Stimulated activated CD4-positive, alpha-beta T cell treated with anti-CD3 and anti-CD28 coated beads, TNF-alpha, amount 100 ng/mL, for 1 hour (primary cell): Measurements from ENCODE around the gene AOPEP.
"Not testable (repeated sequence)": the region's sequence is repeated elsewhere in the genome, so short reads cannot be mapped to it uniquely, and the experiment has no call there.

Experiments
- DNase-seq, 3 donors: peaks; one replicate each; pipeline ENCODE4 v3.0.0-alpha.2; 2020; ENCODE audit warnings: low read depth in 3 of 3, low spot score in 1 of 3

AOPEP gene

DNA sequence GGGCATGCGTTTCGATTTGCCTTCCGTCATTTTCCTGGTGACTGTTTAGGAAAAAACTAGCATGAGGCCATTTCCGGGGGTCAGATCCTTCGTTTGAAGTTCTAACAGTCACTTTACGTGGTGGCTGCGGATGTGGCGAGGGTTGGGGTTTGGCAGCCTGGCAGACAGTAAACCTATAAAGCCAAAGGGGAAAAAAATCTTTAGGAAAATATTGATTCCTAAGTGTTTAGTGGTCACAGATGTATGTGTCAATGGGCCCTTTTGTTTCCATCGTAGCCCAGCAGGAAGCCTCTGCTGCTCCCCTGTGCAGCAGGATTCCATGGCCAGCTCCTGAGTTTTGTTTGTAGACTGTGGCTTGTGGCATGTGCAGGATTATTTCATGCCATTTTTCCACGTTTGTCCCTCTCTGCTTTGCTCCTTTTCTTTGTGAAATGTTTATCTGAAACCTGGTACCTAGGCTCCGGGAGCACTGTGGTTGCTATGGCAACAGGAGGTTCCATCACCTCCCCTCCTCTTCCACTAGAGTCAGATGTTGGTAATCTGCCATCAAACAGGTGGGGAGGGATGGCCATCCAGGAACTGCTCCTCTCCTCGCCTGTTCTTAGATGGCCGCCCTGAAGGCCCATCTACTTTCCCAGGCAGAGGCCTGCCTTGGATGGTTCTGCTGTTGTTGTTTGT is 202.3 kb downstream of the AOPEP start:
- no peak for DNase-seq

DNA sequence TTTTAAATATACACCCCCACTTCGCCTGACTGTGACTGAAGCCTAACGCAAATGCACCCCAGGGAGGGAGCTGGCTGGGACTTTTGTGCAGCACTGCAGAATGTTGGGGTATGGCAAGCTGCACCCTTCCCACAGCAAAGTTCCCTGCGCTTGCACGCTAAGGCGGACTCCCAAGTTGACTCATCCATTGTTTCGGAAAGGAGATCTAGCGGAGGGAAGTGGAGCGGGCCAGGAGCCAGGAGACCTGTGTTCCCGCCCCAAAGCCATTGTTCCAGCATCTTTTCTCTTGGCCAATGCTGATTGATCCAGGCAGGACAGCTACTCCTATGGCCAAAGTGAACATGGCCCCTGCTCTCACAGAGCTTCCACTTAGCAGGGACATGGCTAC is 202.9 kb downstream of the AOPEP start:
- no peak for DNase-seq

DNA sequence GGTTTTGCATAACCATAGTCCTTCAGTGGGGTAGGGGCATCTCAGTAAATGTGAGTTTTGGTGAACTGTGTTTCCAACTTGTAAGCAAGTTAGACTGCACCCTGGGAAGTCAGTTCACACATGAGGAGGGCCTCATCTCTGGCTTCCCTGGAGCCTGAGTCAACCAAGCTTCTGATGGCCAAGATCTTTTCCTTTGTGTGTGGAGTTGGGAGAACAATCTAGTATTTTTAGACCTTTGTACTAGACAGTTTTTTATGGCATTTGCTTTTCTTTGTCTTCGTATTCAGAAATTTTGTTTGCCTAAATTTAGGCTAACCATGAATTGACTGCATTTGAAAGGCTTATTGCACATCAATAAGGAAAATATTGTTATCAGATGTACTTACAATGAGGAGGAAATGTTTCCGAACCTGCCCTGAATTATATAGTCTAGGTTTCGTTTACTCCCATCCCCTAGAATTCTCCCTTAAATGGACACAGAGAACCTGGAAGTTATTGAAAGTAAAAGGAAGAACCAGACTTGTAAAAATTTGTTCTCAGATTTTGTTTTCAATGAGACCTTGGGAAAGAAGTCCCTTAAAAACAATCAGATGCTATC is 204.6 kb downstream of the AOPEP start:
- no peak for DNase-seq

DNA sequence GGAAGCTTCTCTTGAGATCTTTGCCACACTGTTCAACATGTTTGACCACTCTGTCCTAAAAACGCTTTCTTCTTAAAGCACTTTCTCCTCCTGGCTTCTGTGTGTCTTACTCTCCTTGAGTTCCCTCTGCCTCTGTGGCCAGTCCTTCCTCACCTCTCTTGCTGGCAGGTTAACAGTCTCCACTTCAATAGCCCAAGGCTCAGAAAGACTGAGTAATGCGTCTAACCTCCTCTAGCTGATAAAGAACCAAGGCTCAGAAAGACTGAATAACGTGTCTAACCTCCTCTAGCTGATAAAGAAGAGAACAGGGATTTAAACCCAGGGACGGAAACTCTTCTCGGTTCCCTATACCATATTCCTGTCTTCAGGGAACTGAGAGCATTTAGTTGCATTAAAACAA is 205.2 kb downstream of the AOPEP start:
- DNase-seq, result no peak

DNA sequence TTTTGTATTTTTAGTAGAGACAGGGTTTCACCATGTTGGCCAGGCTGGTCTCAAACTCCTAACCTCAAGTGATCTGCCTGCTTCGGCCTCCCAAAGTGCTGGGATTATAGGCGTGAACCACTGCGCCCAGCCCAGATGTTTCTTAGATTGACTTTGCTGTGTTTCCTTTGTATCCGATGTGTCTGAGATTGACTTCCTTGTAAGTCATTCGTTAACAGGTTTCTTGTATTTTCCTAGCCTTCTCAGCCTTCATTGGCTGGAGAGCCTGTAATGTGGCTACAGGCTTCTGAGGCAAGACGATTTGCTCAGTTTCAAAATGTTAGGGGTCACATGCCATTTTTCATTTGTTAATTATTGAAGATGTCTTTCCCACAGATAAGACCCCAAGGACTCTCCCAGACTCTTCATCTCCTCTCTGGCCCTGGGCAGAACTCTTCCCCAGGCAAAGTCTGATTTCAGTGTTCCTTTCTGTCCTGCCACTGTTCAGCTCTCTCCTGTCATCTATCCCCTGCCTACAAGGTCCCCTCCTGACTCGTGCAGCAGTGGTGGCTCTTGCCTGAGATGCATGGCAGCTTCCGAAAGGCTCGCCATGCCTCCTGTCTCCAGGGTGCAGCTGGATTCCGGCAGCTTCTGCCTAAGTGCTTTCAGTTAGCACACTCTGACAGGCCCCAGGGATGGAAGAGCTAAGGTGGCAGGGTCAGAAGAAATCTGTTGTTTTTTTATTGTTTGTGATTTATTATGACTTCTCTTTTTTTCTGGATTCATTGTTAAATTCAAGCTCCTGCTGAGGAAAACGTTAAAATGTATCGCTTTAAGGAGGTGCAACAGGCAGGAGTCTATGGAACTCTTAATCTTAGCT is 206.4 kb downstream of the AOPEP start:
- no peak for DNase-seq

DNA sequence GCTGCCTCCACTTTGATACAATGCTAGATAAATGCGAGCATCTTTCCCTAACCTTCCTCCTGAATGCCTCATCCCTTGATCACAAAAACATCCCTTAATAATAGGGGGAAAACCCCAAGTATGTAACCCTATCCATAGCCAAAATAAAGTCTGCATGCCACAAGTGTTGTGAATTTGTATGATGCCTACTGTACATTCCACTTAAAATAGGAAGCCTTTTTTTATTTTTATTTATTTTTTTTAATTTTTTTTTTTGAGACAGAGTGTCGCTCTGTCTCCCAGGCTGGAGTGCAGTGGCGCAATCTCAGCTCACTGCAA is 207.0 kb downstream of the AOPEP start:
- DNase-seq, result no peak

DNA sequence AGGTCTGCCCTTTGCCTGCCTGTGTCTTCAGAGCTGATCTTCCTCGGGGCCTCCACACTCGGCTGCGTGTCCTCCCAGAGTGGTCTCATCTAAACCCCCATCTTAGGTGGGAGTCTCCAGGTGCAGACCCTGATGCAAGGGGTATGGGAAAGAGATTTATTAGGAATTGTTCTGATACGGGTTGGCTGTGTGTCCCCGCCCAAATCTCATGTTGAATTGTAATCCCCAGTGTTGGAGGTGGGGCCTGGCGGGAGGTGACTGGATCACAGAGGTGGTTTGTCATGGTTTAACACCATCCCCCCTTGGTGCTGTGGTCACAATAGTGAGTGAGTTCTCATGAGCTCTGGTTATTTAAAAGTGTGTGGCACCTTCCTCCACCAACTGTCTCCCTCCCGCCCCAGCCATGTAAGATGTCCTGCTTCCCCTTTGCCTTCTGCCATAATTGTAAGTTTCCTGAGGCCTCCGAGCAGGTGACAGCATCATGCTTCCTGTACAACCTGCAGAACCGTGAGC is 208.4 kb downstream of the AOPEP start:
- DNase-seq, result no peak

DNA sequence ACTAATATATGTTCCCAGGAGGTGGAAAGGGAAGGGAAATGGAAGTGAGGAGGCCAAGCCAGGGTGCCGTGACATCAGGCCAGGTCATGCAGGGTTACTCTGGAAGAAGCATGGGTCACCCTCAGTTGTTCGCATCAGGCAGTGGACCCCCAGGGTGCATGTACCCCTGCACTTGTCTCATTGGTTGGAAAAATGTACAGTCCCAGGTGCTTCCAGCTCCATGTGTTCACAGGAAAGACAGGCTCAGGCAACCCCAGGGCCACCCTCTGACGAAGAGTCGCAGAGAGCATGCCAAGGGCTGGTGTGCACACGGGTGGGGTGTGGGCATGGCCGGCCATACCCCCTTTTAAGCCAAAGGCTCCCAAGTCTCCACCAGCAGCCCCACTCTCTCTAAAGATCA is 208.9 kb downstream of the AOPEP start:
- no peak for DNase-seq

DNA sequence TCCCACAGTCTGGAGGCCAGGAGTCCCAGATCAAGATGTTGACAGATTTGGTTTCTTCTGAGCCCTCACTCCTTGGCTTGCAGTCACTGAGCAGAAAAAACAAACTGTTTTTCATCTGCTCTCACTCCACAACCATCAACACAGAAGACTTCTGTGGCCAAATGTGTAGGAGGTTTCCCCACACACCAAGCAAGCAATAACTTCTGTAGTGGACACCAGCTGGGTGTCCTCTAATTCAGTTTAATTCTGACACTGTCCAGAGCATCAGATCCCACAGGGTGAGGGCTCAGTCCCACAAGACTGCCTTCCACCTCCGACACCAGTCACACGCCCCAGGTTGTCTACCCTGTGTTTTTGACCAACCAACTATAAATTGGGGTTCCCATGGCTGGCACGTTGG is 209.9 kb downstream of the AOPEP start:
- no peak for DNase-seq

DNA sequence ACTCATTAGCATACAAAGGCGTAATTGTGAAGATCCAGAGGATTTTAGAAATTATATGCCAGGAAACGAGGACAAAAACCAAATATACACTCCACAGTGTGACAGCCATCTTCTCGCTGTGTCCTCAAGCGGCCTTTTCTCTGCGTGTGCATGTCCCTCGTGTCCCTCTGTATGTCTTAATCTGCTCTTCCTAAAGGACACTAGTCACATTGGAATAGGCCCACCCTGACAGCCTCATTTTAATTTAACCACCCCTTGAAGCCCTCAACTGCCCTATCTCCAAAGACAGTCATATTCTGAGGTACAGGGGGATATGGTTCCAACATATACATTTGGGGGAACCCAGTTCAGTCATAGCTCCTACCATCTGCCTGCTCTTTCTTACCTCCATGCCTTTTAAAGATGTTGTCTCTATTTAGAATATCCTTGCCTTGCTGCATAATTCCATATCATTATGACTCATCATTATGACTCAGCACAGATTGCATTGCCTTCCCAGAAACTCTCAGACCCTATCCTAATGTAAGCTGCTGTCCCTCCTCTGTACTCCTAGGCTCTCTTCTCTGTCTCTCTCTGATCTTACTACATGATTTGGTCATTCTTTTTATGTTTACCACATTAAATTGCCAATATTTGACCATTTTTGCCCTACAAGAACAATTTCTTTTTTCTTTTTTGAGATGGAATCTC is 210.9 kb downstream of the AOPEP start:
- DNase-seq, result no peak

DNA sequence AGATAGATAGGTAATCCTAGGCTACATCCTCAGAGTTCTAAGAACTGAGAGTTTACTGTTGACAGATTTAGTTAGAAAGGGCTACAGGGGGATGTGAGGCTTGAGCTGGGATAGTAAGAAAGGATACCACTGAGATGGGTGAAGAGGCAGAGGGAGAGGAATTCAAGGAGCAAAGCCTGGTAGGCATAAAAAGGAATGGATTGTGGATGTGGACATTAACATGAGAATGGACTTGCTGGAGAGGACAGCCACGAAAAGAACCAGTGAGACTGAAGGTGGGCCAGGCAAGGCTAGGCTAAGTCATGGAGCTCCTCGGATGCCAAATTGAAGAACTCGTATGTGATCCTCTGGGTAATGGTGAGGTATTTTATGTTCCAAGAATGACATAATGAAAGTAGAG is 211.9 kb downstream of the AOPEP start:
- no peak for DNase-seq

DNA sequence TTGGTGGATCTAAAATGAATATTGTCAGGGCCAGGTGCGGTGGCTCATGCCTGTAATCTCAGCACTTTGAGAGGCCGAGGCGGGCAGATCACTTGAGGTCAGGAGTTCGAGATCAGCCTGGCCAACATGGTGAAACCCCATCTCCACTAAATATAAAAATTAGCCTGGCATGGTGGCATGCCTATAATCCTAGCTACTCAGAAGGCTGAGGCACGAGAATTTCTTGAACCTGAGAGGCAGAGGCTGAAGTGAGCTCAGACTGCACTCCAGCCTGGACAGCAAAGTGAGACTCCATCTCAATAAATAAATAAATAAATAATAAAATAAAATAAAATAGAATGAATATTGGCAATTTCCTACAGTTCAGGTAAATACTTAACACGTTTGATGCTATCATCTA is 213.8 kb downstream of the AOPEP start:
- not testable (repeated sequence) for DNase-seq

DNA sequence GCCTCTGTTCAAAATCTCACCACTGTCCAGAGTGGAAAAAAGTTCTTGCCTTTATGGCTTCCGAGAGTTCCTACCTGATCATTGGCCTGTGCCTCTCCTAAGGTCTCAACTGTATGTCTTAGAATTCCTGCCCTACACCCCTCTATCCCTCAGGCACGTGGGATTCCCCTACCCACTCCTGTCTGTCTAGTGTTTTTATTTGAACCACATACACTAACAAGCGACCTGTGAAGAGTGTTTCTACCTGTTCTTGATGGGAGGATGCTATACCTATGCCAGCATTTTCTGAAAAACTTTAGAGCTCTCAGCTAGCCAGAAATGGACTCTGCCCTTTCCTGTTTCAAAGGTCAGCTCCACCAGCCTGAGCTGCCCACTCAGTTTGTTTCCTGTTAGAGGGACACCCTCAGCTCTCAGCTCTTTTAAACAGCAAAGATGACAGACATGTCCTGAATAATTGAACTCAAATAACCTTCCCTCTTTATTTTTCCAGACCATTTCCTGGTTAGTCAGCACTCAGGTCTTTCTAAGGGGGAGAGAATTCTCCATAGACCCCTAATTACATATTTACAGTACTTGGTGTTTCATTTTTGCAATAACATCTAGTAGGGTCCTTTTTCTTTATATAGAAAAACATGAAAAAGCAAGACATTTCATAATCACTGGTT is 214.8 kb downstream of the AOPEP start:
- DNase-seq, result no peak

DNA sequence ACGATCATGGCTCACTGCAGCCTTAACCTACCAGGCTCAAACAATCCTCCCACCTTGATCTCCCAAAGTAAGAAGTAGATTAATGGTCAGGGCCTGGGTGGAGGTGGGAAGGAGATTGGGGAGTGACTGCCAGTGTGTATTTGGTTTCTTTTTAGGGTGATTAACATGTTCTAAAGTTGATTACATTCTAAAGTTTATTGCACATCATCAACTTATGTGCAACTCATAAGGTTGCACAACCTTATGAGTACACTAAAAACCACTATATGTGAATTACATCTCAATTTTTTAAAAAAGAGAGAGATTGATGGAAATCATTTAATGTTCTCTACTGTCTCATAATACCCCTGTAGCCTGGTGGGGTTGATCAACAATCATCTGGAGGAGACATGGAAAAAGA is 218.1 kb downstream of the AOPEP start:
- no peak for DNase-seq

DNA sequence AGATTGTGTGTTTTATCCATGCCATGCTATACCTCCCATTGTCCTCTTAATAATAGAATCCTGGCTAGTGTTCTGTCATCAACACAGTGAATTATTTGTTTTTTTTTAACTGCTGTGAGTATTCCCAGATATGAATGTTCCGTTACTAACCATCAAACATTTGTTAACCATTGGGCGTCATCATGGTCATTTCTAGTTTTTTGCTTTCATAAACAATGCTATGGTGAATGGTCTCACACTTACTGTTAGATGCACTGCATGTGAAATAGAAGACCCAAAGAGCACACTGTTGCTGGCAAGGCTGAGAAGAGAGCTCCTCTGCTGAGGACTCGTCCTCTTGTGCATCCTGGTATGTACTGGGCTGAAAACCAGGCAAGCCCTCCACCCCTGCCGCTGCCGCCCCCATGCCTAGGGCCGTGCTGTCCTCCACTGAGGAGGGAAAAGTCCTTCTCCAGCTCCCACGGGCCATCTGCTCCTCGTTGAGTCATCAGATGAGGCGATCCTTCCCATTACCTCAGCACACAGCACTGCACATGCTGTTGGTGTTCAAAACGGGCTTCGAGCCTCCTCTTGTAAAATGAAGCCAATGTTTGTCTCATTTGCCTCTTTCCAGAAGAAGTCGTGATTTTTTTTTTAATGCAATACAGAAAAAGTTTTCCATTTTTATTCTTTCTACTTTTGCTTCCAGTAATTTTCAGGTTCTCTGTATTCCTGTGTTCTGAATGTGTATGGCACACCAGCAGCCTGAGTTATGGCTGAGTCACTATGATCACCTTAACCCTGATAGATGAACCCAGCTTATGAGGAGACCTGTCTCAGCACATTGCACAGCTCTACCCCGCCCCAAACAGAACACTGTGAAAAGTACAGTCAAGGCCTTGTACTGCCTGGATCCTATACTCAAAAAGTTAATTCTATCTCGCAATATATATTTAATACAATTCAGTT is 219.0 kb downstream of the AOPEP start:
- no peak for DNase-seq

DNA sequence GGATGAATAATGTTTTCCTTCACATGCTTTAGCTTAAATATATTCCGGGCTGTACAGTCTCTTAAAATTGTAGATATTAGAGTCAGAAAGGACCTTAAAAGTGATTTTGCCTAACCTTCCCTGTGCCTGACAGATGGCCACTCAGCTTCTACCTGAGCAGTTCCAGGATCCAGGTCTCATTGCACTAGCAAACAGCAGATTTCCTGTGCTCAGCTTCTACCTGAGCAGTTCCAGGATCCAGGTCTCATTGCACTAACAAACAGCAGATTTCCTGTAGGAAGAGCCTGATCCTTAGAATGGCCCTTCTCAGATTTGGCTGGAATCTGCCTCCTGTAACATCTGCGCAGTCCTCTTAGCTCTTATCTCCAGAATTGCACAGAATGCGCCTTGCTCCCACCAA is 219.8 kb downstream of the AOPEP start:
- no peak for DNase-seq

DNA sequence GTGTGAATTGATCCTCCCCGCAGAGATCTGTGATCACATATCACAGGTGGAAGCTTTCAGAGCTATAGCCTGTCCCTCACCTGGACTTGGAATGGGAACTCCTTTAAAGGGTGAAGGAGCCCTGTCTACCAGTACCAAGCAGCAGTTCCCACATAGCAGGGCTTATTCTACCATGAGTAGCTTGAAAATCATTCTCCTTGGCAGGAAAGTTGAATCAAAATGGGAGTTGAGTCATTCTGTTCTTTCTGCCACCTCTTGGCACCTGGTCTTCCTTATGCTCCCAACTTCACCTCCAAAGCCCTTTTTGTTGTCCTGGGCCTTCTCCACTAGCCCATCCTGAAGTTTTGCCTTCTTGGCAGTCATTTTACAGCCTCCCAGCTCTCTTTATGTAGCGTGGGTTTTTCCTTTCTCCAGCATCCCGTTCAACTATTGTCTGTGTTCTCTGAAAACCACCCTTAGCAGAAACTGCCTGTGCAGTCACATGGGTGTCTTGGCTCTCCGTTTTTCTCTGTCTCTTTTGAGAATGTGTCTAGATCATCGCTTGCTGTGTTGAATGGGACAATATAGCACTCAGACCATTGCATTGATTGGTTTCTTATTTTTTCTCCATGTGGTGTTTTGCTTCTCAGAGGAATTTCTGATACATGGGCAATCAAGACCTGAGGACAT is 222.2 kb downstream of the AOPEP start:
- no peak for DNase-seq

DNA sequence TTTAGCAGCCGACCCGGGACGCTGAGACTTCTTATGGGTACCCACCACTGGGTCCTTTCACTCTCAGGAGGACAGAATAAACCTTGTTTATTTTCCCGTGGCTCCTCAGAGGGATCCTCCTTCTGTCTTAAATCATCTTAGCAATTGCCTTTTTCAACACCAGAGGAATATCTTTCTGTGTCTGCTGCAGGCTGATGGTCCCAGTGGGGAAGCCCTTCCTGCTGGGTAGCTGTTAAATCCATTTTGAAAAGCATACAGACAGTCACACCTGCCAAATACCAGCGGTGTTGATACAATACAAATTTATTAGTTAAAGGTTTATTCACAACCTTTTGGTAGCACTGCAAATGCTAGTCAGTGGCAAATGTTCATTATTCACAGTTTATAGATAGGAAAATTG is 222.9 kb downstream of the AOPEP start:
- no peak for DNase-seq

DNA sequence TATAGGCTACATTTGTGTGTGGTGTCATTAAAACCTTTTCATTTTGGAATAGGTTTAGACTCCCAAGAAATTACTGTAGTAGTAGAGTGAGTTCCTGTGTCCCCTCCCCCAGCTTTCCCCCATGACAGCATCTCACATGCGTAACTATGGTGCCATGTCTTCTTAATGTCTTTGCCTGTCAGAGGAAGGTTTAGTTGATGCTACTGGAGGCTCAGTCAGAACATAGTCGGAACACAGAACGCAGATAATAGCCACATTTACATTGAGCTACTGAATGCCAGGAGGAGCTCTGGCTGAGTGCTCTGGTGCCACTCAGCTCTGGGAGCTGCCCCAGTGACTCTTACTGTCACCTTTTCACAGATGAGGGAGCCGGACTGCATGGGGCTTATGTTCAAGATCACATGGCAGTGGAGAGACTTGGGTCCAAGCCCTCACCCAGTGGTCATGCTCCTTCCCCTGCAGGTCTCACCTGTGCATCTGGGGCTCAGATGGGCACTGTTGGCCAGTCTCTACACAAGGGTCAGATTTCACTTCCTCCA is 223.6 kb downstream of the AOPEP start:
- DNase-seq, result no peak
